GM12878 (cell line): ENCODE results near the gene ARL14. TPM values are rescaled to one million over a fixed set of nuclear protein-coding genes. Genes with fewer than 3 reads are reported as not detected.

Experiments
- ATAC-seq: fragments of 200-7000 bp; cut with Tn5 transposase; 3 replicates; pipeline ENCODE4 v1.9.1; 2020; ENCODE audit warnings: mild to moderate bottlenecking, moderate library complexity
- BruUV-seq: library from RNA; stranded (reverse); fragments of 400-500 nt; replicated peaks from 2 replicates; lab custom pipeline; 2021; lab: Mats Ljungman, UMichigan
- CTCF ChIA-PET: fragments of 300-600 bp; sonication (Branson Sonifier 250); formaldehyde crosslinking; extraction: SDS; loops from one replicate; lab custom pipeline; 2021; ENCODE audit warnings: inconsistent platforms; lab: Yijun Ruan, JAX
- POLR2A ChIA-PET: fragments of 350-600 bp; formaldehyde crosslinking; extraction: SDS; loops from one replicate; lab custom pipeline; 2021; ENCODE audit warnings: inconsistent platforms; lab: Charles Lee
- RAD21 ChIA-PET: fragments of 300-600 bp; sonication (Branson Sonifier 250); formaldehyde crosslinking; loops from one replicate; lab custom pipeline; 2023; ENCODE audit warnings: antibody characterized with exemption; ENCODE audit not compliant: unreplicated experiment; lab: Charles Lee
- SMC1A ChIA-PET: fragments of 300-600 bp; sonication (Branson Sonifier 250); formaldehyde crosslinking; loops from one replicate; lab custom pipeline; 2023; ENCODE audit not compliant: unreplicated experiment, uncharacterized antibody; lab: Charles Lee
- DNase-seq: peaks from one replicate; pipeline ENCODE4 v3.0.0-alpha.2; 2011; ENCODE audit warnings: low read depth, low spot score
- FAIRE-seq: peaks from 3 replicates; lab custom pipeline; 2011; peaks lifted over from hg19 to GRCh38; lab: Jason Lieb, UNC
- H2AFZ ChIP-seq: 2 replicates; pipeline ENCODE4 v1.6.0; 2011; ENCODE audit warnings: low read depth, low read length, control low read depth; ENCODE audit not compliant: control insufficient read depth
- H3K27ac ChIP-seq: 2 replicates; pipeline ENCODE4 v1.5.1; 2011; ENCODE audit warnings: control low read depth; ENCODE audit not compliant: control insufficient read depth, insufficient read depth
- H3K27me3 ChIP-seq, 2 experiments: replicated peaks in 1 of 2; 2 replicates each; pipeline versions ENCODE4 v1.6.0 to v1.6.1; 2011; ENCODE audit warnings: low read length in 1 of 2; ENCODE audit not compliant: control insufficient read depth in 2 of 2, insufficient read depth in 2 of 2
- H3K36me3 ChIP-seq, 2 experiments: 2 replicates each; pipeline ENCODE4 v1.5.1; 2011; ENCODE audit warnings: low read length in 1 of 2; ENCODE audit not compliant: control insufficient read depth in 2 of 2, insufficient read depth in 2 of 2
- H3K4me1 ChIP-seq: 2 replicates; pipeline ENCODE4 v1.6.1; 2011; ENCODE audit warnings: mild to moderate bottlenecking, low read length, moderate library complexity, mixed read lengths; ENCODE audit not compliant: control insufficient read depth, insufficient read depth
- H3K4me2 ChIP-seq: 2 replicates; pipeline ENCODE4 v1.6.0; 2011; ENCODE audit warnings: control low read depth; ENCODE audit not compliant: control insufficient read depth, insufficient read depth
- H3K4me3 ChIP-seq: fragments of 200-600 bp; sonication (generic); 2 replicates; pipeline ENCODE4 v1.5.1; 2016
- H3K79me2 ChIP-seq: 2 replicates; pipeline ENCODE4 v1.6.0; 2011; ENCODE audit warnings: low read length; ENCODE audit not compliant: control insufficient read depth, insufficient read depth
- H3K9ac ChIP-seq: 2 replicates; pipeline ENCODE4 v1.8.0; 2011; ENCODE audit warnings: low read length, control low read depth, mixed read lengths; ENCODE audit not compliant: control insufficient read depth, insufficient read depth
- H3K9me3 ChIP-seq: replicated peaks from 3 replicates; pipeline ENCODE4 v1.5.1; 2011; ENCODE audit warnings: mild to moderate bottlenecking, low read length; ENCODE audit not compliant: control insufficient read depth, insufficient read depth
- H4K20me1 ChIP-seq: 2 replicates; pipeline ENCODE4 v1.6.0; 2011; ENCODE audit not compliant: control insufficient read depth, insufficient read depth
- GABPA ChIP-seq: IDR thresholded peaks from 2 replicates; pipeline ENCODE4 v1.6.1; 2014; ENCODE audit warnings: antibody characterized with exemption, low read depth, mild to moderate bottlenecking, inconsistent platforms
- HDAC6 ChIP-seq: fragments of 200-600 bp; sonication (generic); IDR thresholded peaks from one replicate; pipeline ENCODE4 v1.8.0; 2017; ENCODE audit warnings: antibody characterized with exemption; ENCODE audit not compliant: unreplicated experiment
- JUNB ChIP-seq: IDR thresholded peaks from 2 replicates; pipeline ENCODE4 v1.6.1; 2016; ENCODE audit warnings: antibody characterized with exemption, mild to moderate bottlenecking
- MXI1 ChIP-seq: fragments of 150-350 bp; IDR thresholded peaks from 2 replicates; pipeline ENCODE4 v1.6.1; 2011; ENCODE audit warnings: low read depth, mild to moderate bottlenecking, inconsistent platforms, low read length, improper control_type of control experiment
- NR2F1 ChIP-seq: fragments of 450-650 bp; conservative IDR thresholded peaks from 2 replicates; pipeline ENCODE4 v1.6.1; 2017; ENCODE audit warnings: mild to moderate bottlenecking
- RUNX3 ChIP-seq: IDR thresholded peaks from 2 replicates; pipeline ENCODE4 v1.6.1; 2012; ENCODE audit warnings: low read length, inconsistent platforms
- SREBF2 ChIP-seq: IDR thresholded peaks from 2 replicates; pipeline ENCODE4 v1.6.1; 2012; ENCODE audit warnings: mild to moderate bottlenecking, low read length
- TARDBP ChIP-seq: IDR thresholded peaks from 2 replicates; pipeline ENCODE4 v1.6.1; 2016; ENCODE audit warnings: borderline replicate concordance
- TCF12 ChIP-seq: IDR thresholded peaks from 2 replicates; pipeline ENCODE4 v1.6.1; 2011; ENCODE audit warnings: low read depth, mild to moderate bottlenecking, low read length
- TCF7 ChIP-seq: IDR thresholded peaks from 2 replicates; pipeline ENCODE4 v1.6.1; 2014; ENCODE audit warnings: antibody characterized with exemption, borderline replicate concordance
- ZBED1 ChIP-seq: IDR thresholded peaks from 2 replicates; pipeline ENCODE4 v1.6.1; 2016; ENCODE audit warnings: borderline replicate concordance
- ZNF207 ChIP-seq: fragments of 450-650 bp; IDR thresholded peaks from 2 replicates; pipeline ENCODE4 v1.6.1; 2014; ENCODE audit warnings: antibody characterized with exemption, mild to moderate bottlenecking, borderline replicate concordance
- ZZZ3 ChIP-seq: IDR thresholded peaks from 2 replicates; pipeline ENCODE4 v1.6.1; 2011; ENCODE audit warnings: low read depth; ENCODE audit not compliant: control insufficient read depth, insufficient read length
- WGBS: methylation state at CpG from one replicate; pipeline ENCODE4 v1.1.6; 2016; ENCODE audit warnings: low lambda C conversion rate; ENCODE audit not compliant: insufficient replicate concordance, insufficient coverage; ENCODE audit errors: missing lambda C conversion rate; 5-methylcytosine and 5-hydroxymethylcytosine counted together
- in situ Hi-C: fragments of 300-500 bp; cut with MboI; formaldehyde crosslinking; loops from 9 replicates; pipeline ENCODE4 v1.14.3; 2018; ENCODE audit warnings: mixed read lengths
- intact Hi-C: fragments of 100-400 bp; cut with micrococcal nuclease; formaldehyde crosslinking; loops from one replicate; pipeline ENCODE4 v1.14.2; 2022; ENCODE audit not compliant: unreplicated experiment
- polyA plus RNA-seq, 11 experiments: library from polyadenylated mRNA; depleted of rRNA in 4 of 11; unstranded in 6 of 11; stranded (reverse) in 5 of 11; fragments of >200 nt; fragmentation: Nextera tagmentation in 4 of 11; fragmentation: Illumina TruSeq in 1 of 11; extraction: Ambion mirVana in 4 of 11; extraction: Trizol in 1 of 11; gene quantifications; 1 replicate in 1 of 11; 2 replicates in 10 of 11; pipeline versions ENCODE4 v1.2.1 to v1.2.3, GENCODE V29; 2011 to 2016; ENCODE audit warnings: inconsistent platforms in 2 of 11, missing spikeins in 2 of 11, low read depth in 1 of 11
- total RNA-seq, 4 experiments: library from RNA; depleted of rRNA in 3 of 4; stranded (reverse); fragments of >200 nt in 3 of 4; fragmentation: Illumina TruSeq in 1 of 4; extraction: Trizol in 1 of 4; gene quantifications; 2 replicates each; pipeline versions ENCODE4 v1.2.1 to v1.2.3, GENCODE V29; 2013 to 2021
- TF ChIP-seq, protein P1 (sequence below), 3 experiments: IDR thresholded peaks in 2 of 3; conservative IDR thresholded peaks in 1 of 3; 2 replicates each; pipeline ENCODE4 v1.5.1; 2011; ENCODE audit warnings: low read depth in 3 of 3, low read length in 3 of 3, mild to moderate bottlenecking in 3 of 3, control low read depth in 2 of 3, moderate library complexity in 2 of 3, inconsistent platforms in 1 of 3, mixed read lengths in 1 of 3; ENCODE audit not compliant: control insufficient read depth in 2 of 3, insufficient read depth in 1 of 3; ENCODE audit errors: extremely low read depth in 1 of 3
- TF ChIP-seq, protein P2 (sequence below): IDR thresholded peaks from 2 replicates; pipeline ENCODE4 v1.6.1; 2012; ENCODE audit warnings: low read depth, low read length, improper control_type of control experiment
- TF ChIP-seq, protein P3 (sequence below): IDR thresholded peaks from 2 replicates; pipeline ENCODE4 v1.6.1; 2012; ENCODE audit warnings: low read depth, low read length, improper control_type of control experiment
- TF ChIP-seq, protein P4 (sequence below): fragments of 150-350 bp; IDR thresholded peaks from 2 replicates; pipeline ENCODE4 v1.6.1; 2014; ENCODE audit warnings: mild to moderate bottlenecking, low read depth, low read length
- TF ChIP-seq, protein P5 (sequence below): fragments of 450-650 bp; IDR thresholded peaks from 2 replicates; pipeline ENCODE4 v1.6.1; 2017; ENCODE audit warnings: mild to moderate bottlenecking, moderate library complexity

The ARL14 gene
- total and polyA plus RNA-seq, 10 of the 15 experiments (the other 5 are each of a cell fraction or from before 2014, with no cell fraction given): 0.04 to 0.18 TPM; not detected in 8

DNA sequence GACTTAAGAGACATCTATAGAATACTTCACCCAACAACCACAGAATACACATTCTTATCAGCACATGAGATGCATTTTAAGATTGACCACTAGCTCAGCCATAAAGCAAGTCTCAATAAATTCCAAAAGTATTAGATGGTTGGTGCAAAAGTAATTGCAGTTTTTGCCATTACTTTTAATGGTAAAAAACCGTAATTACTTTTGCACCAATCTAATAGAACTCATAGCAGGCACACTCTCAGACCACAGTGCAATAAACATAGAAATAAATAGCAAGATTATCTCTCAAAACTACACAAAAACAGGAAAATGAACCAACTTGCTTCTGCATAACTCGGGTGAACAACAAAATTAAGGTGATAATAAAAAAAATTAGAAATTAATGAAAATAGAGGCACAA is 45.4 kb downstream of the ARL14 start:
- H3K9me3 ChIP-seq: no peaks in the 10 kb centered on the region
- BruUV-seq: no TSS peak
- H3K36me3 ChIP-seq: no peaks in the 10 kb centered on the region
- ChIA-PET RAD21 (no interaction called here), CTCF (no interaction called here)
- ATAC-seq: no peak
- in situ Hi-C loops: no loop called here
- no peaks in the 10 kb centered on the region for H3K4me1 ChIP-seq
- H2AFZ ChIP-seq: no peak overlapping the region
- no peak overlapping the region for H3K27ac ChIP-seq
- no peak overlapping the region for H3K9ac ChIP-seq
- H3K4me2 ChIP-seq: no peak overlapping the region
- WGBS: 5% methylated on average over 2 of the region's 2 CpGs
- TF ChIP-seq, protein P1, sequence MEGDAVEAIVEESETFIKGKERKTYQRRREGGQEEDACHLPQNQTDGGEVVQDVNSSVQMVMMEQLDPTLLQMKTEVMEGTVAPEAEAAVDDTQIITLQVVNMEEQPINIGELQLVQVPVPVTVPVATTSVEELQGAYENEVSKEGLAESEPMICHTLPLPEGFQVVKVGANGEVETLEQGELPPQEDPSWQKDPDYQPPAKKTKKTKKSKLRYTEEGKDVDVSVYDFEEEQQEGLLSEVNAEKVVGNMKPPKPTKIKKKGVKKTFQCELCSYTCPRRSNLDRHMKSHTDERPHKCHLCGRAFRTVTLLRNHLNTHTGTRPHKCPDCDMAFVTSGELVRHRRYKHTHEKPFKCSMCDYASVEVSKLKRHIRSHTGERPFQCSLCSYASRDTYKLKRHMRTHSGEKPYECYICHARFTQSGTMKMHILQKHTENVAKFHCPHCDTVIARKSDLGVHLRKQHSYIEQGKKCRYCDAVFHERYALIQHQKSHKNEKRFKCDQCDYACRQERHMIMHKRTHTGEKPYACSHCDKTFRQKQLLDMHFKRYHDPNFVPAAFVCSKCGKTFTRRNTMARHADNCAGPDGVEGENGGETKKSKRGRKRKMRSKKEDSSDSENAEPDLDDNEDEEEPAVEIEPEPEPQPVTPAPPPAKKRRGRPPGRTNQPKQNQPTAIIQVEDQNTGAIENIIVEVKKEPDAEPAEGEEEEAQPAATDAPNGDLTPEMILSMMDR (IDR thresholded peaks at IDR 0.05 in 2 of 3, conservative IDR thresholded peaks at IDR 0.05 in 1 of 3; ENCODE audit: control insufficient read depth in 2 of 3, extremely low read depth in 1 of 3, insufficient read depth in 1 of 3, low read depth in 3 of 3, low read length in 3 of 3): no peak
- TF ChIP-seq GABPA (no peak), HDAC6 (no peak), SREBF2 (no peak), ZNF207 (no peak), NR2F1 (no peak), TCF12 (no peak), ZZZ3 (no peak), MXI1 (no peak), ZBED1 (no peak), TARDBP (no peak), RUNX3 (no peak), TCF7 (no peak), JUNB (no peak)
- TF ChIP-seq, protein P2, sequence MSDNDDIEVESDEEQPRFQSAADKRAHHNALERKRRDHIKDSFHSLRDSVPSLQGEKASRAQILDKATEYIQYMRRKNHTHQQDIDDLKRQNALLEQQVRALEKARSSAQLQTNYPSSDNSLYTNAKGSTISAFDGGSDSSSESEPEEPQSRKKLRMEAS: no peak
- TF ChIP-seq, protein P3, sequence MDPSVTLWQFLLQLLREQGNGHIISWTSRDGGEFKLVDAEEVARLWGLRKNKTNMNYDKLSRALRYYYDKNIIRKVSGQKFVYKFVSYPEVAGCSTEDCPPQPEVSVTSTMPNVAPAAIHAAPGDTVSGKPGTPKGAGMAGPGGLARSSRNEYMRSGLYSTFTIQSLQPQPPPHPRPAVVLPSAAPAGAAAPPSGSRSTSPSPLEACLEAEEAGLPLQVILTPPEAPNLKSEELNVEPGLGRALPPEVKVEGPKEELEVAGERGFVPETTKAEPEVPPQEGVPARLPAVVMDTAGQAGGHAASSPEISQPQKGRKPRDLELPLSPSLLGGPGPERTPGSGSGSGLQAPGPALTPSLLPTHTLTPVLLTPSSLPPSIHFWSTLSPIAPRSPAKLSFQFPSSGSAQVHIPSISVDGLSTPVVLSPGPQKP: no peak
- TF ChIP-seq, protein P4, sequence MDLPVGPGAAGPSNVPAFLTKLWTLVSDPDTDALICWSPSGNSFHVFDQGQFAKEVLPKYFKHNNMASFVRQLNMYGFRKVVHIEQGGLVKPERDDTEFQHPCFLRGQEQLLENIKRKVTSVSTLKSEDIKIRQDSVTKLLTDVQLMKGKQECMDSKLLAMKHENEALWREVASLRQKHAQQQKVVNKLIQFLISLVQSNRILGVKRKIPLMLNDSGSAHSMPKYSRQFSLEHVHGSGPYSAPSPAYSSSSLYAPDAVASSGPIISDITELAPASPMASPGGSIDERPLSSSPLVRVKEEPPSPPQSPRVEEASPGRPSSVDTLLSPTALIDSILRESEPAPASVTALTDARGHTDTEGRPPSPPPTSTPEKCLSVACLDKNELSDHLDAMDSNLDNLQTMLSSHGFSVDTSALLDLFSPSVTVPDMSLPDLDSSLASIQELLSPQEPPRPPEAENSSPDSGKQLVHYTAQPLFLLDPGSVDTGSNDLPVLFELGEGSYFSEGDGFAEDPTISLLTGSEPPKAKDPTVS: no peak
- TF ChIP-seq, protein P5, sequence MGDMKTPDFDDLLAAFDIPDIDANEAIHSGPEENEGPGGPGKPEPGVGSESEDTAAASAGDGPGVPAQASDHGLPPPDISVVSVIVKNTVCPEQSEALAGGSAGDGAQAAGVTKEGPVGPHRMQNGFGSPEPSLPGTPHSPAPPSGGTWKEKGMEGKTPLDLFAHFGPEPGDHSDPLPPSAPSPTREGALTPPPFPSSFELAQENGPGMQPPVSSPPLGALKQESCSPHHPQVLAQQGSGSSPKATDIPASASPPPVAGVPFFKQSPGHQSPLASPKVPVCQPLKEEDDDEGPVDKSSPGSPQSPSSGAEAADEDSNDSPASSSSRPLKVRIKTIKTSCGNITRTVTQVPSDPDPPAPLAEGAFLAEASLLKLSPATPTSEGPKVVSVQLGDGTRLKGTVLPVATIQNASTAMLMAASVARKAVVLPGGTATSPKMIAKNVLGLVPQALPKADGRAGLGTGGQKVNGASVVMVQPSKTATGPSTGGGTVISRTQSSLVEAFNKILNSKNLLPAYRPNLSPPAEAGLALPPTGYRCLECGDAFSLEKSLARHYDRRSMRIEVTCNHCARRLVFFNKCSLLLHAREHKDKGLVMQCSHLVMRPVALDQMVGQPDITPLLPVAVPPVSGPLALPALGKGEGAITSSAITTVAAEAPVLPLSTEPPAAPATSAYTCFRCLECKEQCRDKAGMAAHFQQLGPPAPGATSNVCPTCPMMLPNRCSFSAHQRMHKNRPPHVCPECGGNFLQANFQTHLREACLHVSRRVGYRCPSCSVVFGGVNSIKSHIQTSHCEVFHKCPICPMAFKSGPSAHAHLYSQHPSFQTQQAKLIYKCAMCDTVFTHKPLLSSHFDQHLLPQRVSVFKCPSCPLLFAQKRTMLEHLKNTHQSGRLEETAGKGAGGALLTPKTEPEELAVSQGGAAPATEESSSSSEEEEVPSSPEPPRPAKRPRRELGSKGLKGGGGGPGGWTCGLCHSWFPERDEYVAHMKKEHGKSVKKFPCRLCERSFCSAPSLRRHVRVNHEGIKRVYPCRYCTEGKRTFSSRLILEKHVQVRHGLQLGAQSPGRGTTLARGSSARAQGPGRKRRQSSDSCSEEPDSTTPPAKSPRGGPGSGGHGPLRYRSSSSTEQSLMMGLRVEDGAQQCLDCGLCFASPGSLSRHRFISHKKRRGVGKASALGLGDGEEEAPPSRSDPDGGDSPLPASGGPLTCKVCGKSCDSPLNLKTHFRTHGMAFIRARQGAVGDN: no peak
- TF ChIP-seq, all 136 proteins: peak for 0
- FAIRE-seq (no peak), DNase-seq (no peak)
- intact Hi-C loops: no loop called here
- Histone ChIP-seq H4K20me1 (no peaks in the 10 kb centered on the region), H3K4me3 (no peak overlapping the region), H3K79me2 (no peaks in the 10 kb centered on the region), H3K27me3 (no peaks in the 10 kb centered on the region; a peak in 1 of 4 replicates)
- ChIA-PET SMC1A (no interaction called here), POLR2A (no interaction called here)
